Activated CD8-positive, alpha-beta T cell treated with anti-CD3 and anti-CD28 coated beads for 36 hours (primary cell): Measurements from ENCODE around the gene SLC25A26. TPM values are rescaled to one million over a fixed set of nuclear protein-coding genes. Genes with fewer than 3 reads are reported as not detected.

Experiments used
- ATAC-seq: fragments of 200-7000 bp; cut with Tn5 transposase; one replicate; pipeline ENCODE4 v1.10.0; 2021; ENCODE audit warnings: mild to moderate bottlenecking, moderate library complexity
- CTCF ChIA-PET: fragments of 350-600 bp; sonication (Branson Sonifier 250); formaldehyde crosslinking; loops from one replicate; lab custom pipeline; 2021; ENCODE audit warnings: antibody characterized with exemption; lab: Charles Lee
- POLR2A ChIA-PET: fragments of 350-600 bp; sonication (Branson Sonifier 250); formaldehyde crosslinking; loops from one replicate; lab custom pipeline; 2021; ENCODE audit warnings: antibody characterized with exemption; lab: Charles Lee
- DNase-seq: peaks from one replicate; pipeline ENCODE4 v3.0.0-alpha.2; 2020
- H3K27ac Mint-ChIP-seq: one replicate; pipeline ENCODE4 v1.8.0; 2021; ENCODE audit warnings: mild to moderate bottlenecking, mixed read lengths
- H3K27me3 Mint-ChIP-seq: one replicate; pipeline ENCODE4 v1.8.0; 2021; ENCODE audit warnings: mixed read lengths
- H3K36me3 Mint-ChIP-seq: one replicate; pipeline ENCODE4 v1.8.0; 2021; ENCODE audit warnings: low read depth, mixed read lengths
- H3K4me1 Mint-ChIP-seq: one replicate; pipeline ENCODE4 v1.8.0; 2021; ENCODE audit warnings: low read depth, mixed read lengths
- H3K4me3 Mint-ChIP-seq: one replicate; pipeline ENCODE4 v1.8.0; 2021; ENCODE audit warnings: mild to moderate bottlenecking, moderate library complexity, mixed read lengths
- H3K9me3 Mint-ChIP-seq: one replicate; pipeline ENCODE4 v1.8.0; 2021; ENCODE audit warnings: mixed read lengths
- intact Hi-C: fragments of 100-400 bp; cut with micrococcal nuclease; formaldehyde crosslinking; loops from one replicate; pipeline ENCODE4 v1.10.0; 2022
- total RNA-seq, 2 experiments: library from RNA; stranded (reverse); gene quantifications; one replicate each; pipeline ENCODE4 v1.2.3, GENCODE V29; 2021
- TF ChIP-seq, protein P1 (sequence below): fragments of 200-600 bp; IDR thresholded peaks from one replicate; pipeline ENCODE4 v1.8.0; 2022; ENCODE audit warnings: antibody characterized with exemption, mild to moderate bottlenecking

SLC25A26 gene
- total RNA-seq, 2 experiments from 2014 or later = 28.5 to 31.0 TPM

DNA sequence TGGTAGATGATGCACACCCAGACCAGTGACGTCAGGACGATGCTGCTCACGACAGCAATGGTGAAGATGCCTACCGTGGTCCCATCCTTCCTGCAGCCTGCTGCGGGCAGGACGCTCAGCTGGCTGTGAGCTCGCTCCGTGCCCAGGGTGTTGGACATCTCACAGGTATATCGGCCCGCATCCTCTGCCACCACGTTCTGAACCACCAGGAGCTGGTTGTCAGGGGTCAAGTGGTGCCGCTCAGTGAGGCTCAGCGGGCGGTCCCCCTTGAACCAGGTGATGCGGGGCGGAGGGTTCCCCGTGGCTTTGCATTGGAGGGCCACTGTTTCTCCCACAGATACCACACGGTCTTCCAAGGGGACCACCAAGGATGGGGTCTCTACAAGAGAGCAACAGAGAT lies 162.2 kb downstream of the SLC25A26 start:
- Mint-ChIP-seq H3K27ac (no peak overlapping the region), H3K9me3 (peaks cover 6% of the 10 kb centered on the region), H3K4me1 (peaks cover 21% of the 10 kb centered on the region), H3K27me3 (no peaks in the 10 kb centered on the region), H3K36me3 (peaks cover 91% of the 10 kb centered on the region), H3K4me3 (no peak overlapping the region)
- DNase-seq = no peak
- TF ChIP-seq, protein P1, sequence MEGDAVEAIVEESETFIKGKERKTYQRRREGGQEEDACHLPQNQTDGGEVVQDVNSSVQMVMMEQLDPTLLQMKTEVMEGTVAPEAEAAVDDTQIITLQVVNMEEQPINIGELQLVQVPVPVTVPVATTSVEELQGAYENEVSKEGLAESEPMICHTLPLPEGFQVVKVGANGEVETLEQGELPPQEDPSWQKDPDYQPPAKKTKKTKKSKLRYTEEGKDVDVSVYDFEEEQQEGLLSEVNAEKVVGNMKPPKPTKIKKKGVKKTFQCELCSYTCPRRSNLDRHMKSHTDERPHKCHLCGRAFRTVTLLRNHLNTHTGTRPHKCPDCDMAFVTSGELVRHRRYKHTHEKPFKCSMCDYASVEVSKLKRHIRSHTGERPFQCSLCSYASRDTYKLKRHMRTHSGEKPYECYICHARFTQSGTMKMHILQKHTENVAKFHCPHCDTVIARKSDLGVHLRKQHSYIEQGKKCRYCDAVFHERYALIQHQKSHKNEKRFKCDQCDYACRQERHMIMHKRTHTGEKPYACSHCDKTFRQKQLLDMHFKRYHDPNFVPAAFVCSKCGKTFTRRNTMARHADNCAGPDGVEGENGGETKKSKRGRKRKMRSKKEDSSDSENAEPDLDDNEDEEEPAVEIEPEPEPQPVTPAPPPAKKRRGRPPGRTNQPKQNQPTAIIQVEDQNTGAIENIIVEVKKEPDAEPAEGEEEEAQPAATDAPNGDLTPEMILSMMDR = no peak
- no peak for ATAC-seq
- ChIA-PET CTCF (no interaction called here), POLR2A (no interaction called here)
- intact Hi-C loops = no loop called here

DNA sequence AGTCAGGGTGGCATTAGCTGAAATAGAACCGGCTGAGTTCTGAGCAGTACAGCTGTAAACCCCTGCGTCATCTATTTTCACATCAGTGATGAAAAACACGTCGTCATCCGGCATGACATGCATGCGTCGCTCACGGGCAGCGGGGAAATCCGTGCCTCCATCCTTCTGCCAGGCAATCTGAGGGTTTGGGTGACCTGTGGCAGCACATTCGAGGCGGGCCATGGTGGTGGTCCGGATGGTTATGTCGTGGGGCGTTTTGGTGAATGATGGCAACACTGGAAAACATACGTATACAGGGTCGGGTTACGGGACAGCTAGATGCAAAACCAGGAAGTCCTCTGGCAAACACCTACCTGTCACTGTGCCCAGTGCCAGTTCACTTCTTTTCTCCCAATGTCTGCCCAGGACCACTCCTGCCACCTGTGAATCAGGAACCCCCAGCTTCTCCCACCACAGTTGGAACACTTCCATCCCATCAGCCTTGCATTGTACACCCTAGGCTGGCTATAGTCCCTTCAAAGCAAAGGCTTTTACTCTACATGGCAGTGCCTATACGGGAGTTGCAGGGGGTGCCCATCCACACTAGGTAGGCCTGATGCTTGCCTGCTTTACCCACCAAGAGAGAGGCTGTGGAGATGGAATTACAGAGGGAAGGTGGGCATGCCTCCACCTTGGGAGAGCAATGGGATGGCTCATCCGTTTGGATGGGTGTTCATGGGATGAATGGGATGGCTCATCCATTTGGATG lies 163.4 kb downstream of the SLC25A26 start:
- H3K36me3 Mint-ChIP-seq = peaks cover 89% of the 10 kb centered on the region
- ChIA-PET CTCF (no interaction called here), POLR2A (no interaction called here)
- intact Hi-C loops = no loop called here
- ATAC-seq (no peak), DNase-seq (no peak)
- peaks cover 11% of the 10 kb centered on the region for H3K9me3 Mint-ChIP-seq
- peaks cover 18% of the 10 kb centered on the region for H3K4me1 Mint-ChIP-seq
- no peaks in the 10 kb centered on the region for H3K27me3 Mint-ChIP-seq
- peak overlapping the region; percentile 48 for H3K27ac Mint-ChIP-seq
- TF ChIP-seq, protein P1 = no peak
- no peak overlapping the region for H3K4me3 Mint-ChIP-seq

DNA sequence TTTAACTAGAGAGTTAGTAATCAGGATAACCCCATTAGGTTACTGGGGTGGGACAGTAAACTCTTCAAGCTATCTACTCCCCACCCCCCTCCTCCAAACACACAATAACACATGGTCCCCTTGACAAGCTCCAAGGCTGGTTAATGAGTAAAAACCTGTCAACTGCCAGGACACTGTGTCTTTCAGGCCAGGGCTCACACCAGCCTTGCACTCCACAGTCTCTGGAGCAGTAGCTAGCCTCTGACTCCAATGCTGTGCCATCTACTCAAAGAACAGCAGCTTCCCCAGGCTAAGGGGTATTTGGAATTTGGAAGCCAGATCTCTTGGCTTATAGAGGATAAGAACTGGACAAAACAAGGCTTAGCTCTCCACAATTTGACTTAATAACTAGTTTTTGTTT lies 164.3 kb downstream of the SLC25A26 start:
- Mint-ChIP-seq H3K27me3 (no peaks in the 10 kb centered on the region), H3K4me3 (no peak overlapping the region), H3K36me3 (peaks cover 80% of the 10 kb centered on the region), H3K27ac (no peak overlapping the region), H3K4me1 (peaks cover 25% of the 10 kb centered on the region), H3K9me3 (peaks cover 11% of the 10 kb centered on the region)
- CTCF ChIA-PET = no interaction called here
- POLR2A ChIA-PET = no interaction called here
- no peak for DNase-seq
- ATAC-seq = no peak
- intact Hi-C loops = no loop called here
- TF ChIP-seq, protein P1 = no peak

DNA sequence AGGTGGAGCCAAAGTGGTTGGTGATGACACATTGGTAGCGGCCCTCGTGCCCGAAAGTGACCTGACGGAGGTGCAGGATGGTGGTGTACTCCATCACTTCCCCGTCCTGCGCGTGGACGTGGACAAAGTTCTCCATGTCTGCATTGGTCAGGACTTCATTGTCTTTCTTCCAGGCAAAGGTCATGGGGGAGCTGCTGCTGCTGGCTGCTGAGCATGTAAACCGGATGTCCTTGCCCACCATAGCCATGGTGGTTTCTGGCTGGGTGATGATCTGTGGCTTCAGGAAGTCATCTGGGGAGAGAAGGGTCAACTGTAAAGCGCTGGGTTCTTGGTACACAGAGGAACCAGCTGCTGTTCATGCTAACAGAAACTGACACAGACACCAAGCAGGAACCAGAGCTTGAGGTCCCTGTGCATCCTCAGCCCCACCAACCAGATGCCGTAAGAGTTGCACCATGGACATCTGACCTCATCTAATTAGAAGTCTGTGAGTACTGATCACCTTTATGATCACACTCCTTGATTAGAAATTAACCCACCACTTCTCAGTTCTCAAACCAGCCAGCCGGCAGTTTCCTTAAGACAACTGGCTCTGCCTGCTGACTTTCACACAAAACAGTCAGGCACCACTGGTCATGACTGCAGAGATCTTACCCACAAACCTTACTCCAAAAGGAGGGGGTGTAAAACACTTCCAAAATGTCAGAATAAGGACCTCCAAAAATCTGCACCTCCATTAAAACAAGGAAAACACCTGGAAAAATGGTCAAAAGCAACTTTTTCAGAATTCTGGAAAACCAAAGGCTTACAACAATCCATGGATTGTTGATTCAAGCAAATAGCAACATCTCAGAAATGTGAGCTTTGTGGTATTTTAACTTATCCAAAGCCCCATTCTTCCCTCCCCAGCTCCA lies 165.5 kb downstream of the SLC25A26 start:
- POLR2A ChIA-PET = no interaction called here
- Mint-ChIP-seq H3K27ac (peak overlapping the region; percentile 9), H3K27me3 (no peaks in the 10 kb centered on the region), H3K9me3 (peaks cover 13% of the 10 kb centered on the region), H3K4me3 (no peak overlapping the region), H3K4me1 (peaks cover 28% of the 10 kb centered on the region), H3K36me3 (peaks cover 68% of the 10 kb centered on the region)
- ATAC-seq (no peak), DNase-seq (no peak)
- TF ChIP-seq, protein P1 = no peak
- CTCF ChIA-PET = interaction anchor here (2.2 kb wide), 1 partner anchor 8 kb away, joined by 12 read pairs; no protein-coding TSS in a partner anchor
- intact Hi-C loops = no loop called here
